Cerebellar cortex (tissue), 1 donor: Measurements from ENCODE around the gene MAGI2.
"Not testable (repeated sequence)": the region's sequence is repeated elsewhere in the genome, so short reads cannot be mapped to it uniquely, and the experiment has no call there.

Source experiments
- DNase-seq: peaks from one replicate; pipeline ENCODE4 v3.0.0-alpha.2; 2015; ENCODE audit warnings: low spot score

The MAGI2 gene

GRCh38 chr7:78024591-78024990 is 1428.9 kb downstream of the MAGI2 start:
- DNase-seq: no peak

GRCh38 chr7:78023191-78023590 is 1430.3 kb downstream of the MAGI2 start:
- no peak for DNase-seq

GRCh38 chr7:78022165-78022564 is 1431.3 kb downstream of the MAGI2 start:
- DNase-seq: no peak

- no peak for DNase-seq
Measured at GRCh38 chr7:78020874-78021249, 1432.6 kb downstream of the MAGI2 start.

GRCh38 chr7:78020136-78020873 is 1433.2 kb downstream of the MAGI2 start:
- DNase-seq: peak; percentile 86

- DNase-seq: peak; percentile 61
Measured at GRCh38 chr7:78019447-78020135, 1433.9 kb downstream of the MAGI2 start.

- DNase-seq: peak; percentile 56
Measured at GRCh38 chr7:78018641-78019446, 1434.6 kb downstream of the MAGI2 start.

GRCh38 chr7:78017591-78018100 is 1435.8 kb downstream of the MAGI2 start:
- peak; percentile 11 for DNase-seq

GRCh38 chr7:78015574-78016260 is 1437.8 kb downstream of the MAGI2 start:
- DNase-seq: no peak

- no peak for DNase-seq
Measured at GRCh38 chr7:78014401-78014800, 1439.1 kb downstream of the MAGI2 start.

- DNase-seq: no peak
Measured at GRCh38 chr7:78013386-78013785, 1440.1 kb downstream of the MAGI2 start.

GRCh38 chr7:78011642-78012041 is 1441.8 kb downstream of the MAGI2 start:
- DNase-seq: no peak

GRCh38 chr7:78007231-78007630 is 1446.2 kb downstream of the MAGI2 start:
- DNase-seq: no peak

- DNase-seq: no peak
Measured at GRCh38 chr7:78006063-78006755, 1447.3 kb downstream of the MAGI2 start.

- DNase-seq: no peak
Measured at GRCh38 chr7:78002715-78003114, 1450.8 kb downstream of the MAGI2 start.

GRCh38 chr7:78002021-78002420 is 1451.4 kb downstream of the MAGI2 start:
- DNase-seq: no peak

- not testable (repeated sequence) for DNase-seq
Measured at GRCh38 chr7:77999168-77999567, 1454.3 kb downstream of the MAGI2 start.

- no peak for DNase-seq
Measured at GRCh38 chr7:77995717-77996116, 1457.8 kb downstream of the MAGI2 start.

- DNase-seq: no peak
Measured at GRCh38 chr7:77993838-77994237, 1459.6 kb downstream of the MAGI2 start.

GRCh38 chr7:77991656-77992055 is 1461.8 kb downstream of the MAGI2 start:
- no peak for DNase-seq

- DNase-seq: peak; percentile 7
Measured at GRCh38 chr7:77989981-77990566, 1463.4 kb downstream of the MAGI2 start.
